ENCODE results near the gene COLEC12.

Gene COLEC12

GRCh38 chr18:382423-382984, 118.0 kb downstream of the COLEC12 start:
- DNase-seq: no peak

GRCh38 chr18:379681-380330, 120.7 kb downstream of the COLEC12 start:
- no peak for DNase-seq

GRCh38 chr18:378079-378478, 122.4 kb downstream of the COLEC12 start:
- DNase-seq: no peak

GRCh38 chr18:377088-377487, 123.4 kb downstream of the COLEC12 start:
- DNase-seq: no peak

- no peak for DNase-seq
These were observed 124.2 kb downstream of the COLEC12 start for GRCh38 chr18:376311-376710.

GRCh38 chr18:374721-375168, 125.8 kb downstream of the COLEC12 start:
- DNase-seq: no peak

GRCh38 chr18:373780-374179, 126.7 kb downstream of the COLEC12 start:
- no peak for DNase-seq

- no peak for DNase-seq
These were observed 128.9 kb downstream of the COLEC12 start for GRCh38 chr18:371609-371982.

GRCh38 chr18:370751-371608, 129.5 kb downstream of the COLEC12 start:
- DNase-seq: no peak

- DNase-seq: no peak
These were observed 131.1 kb downstream of the COLEC12 start for GRCh38 chr18:369224-370015.

GRCh38 chr18:366466-367061, 133.9 kb downstream of the COLEC12 start:
- DNase-seq: no peak

GRCh38 chr18:365651-366050, 134.8 kb downstream of the COLEC12 start:
- no peak for DNase-seq

GRCh38 chr18:364256-364826, 136.2 kb downstream of the COLEC12 start:
- DNase-seq: no peak

GRCh38 chr18:363301-364085, 137.0 kb downstream of the COLEC12 start:
- no peak for DNase-seq

- no peak for DNase-seq
These were observed 137.9 kb downstream of the COLEC12 start for GRCh38 chr18:362311-363290.

GRCh38 chr18:361941-362310, 138.6 kb downstream of the COLEC12 start:
- DNase-seq: no peak

GRCh38 chr18:361100-361732, 139.3 kb downstream of the COLEC12 start:
- no peak for DNase-seq

GRCh38 chr18:360676-361075, 139.8 kb downstream of the COLEC12 start:
- no peak for DNase-seq

GRCh38 chr18:356778-357177, 143.7 kb downstream of the COLEC12 start:
- no peak for DNase-seq

GRCh38 chr18:355678-356077, 144.8 kb downstream of the COLEC12 start:
- DNase-seq: no peak
